B cell (primary cell): ENCODE data around the gene PTGES3. TPM values are rescaled to one million over a fixed set of nuclear protein-coding genes. Genes with fewer than 3 reads are reported as not detected.

Experiments
- ATAC-seq: fragments of 200-7000 bp; cut with Tn5 transposase; one replicate; pipeline ENCODE4 v1.10.0; 2021; ENCODE audit warnings: low read depth, mild to moderate bottlenecking, moderate number of reproducible peaks, moderate library complexity
- CTCF ChIA-PET: fragments of 350-600 bp; sonication (Branson Sonifier 250); formaldehyde crosslinking; loops from one replicate; lab custom pipeline; 2021; ENCODE audit warnings: antibody characterized with exemption, inconsistent platforms; lab: Charles Lee
- POLR2A ChIA-PET: fragments of 350-600 bp; sonication (Branson Sonifier 250); formaldehyde crosslinking; loops from one replicate; lab custom pipeline; 2021; ENCODE audit warnings: antibody characterized with exemption; lab: Charles Lee
- DNase-seq: peaks from one replicate; pipeline ENCODE4 v3.0.0; 2013
- H2AFZ ChIP-seq: 2 replicates; pipeline ENCODE4 v1.6.1; 2012; ENCODE audit warnings: mild to moderate bottlenecking, low read depth, low read length; ENCODE audit not compliant: insufficient read depth, poor library complexity, severe bottlenecking
- H3K27ac ChIP-seq, 2 donors: 1 replicate in 1 of 2; 2 replicates in 1 of 2; pipeline ENCODE4 v1.5.1; 2012 to 2013; ENCODE audit warnings: low read length in 2 of 2, mild to moderate bottlenecking in 2 of 2, moderate library complexity in 1 of 2
- H3K27me3 ChIP-seq, 4 experiments: fragments of 200-600 bp in 1 of 4; sonication (generic) in 1 of 4; replicated peaks in 1 of 4; 1 replicate in 2 of 4; 2 replicates in 2 of 4; pipeline versions ENCODE4 v1.6.1 to v1.7.0; 2013 to 2016; ENCODE audit warnings: low read length in 3 of 4, mild to moderate bottlenecking in 2 of 4, mixed read lengths in 1 of 4, moderate library complexity in 1 of 4; ENCODE audit not compliant: insufficient read depth in 4 of 4, control insufficient read depth in 3 of 4; ENCODE audit errors: control extremely low read depth in 1 of 4
- H3K36me3 ChIP-seq, 2 experiments: replicated peaks in 1 of 2; 1 replicate in 1 of 2; 2 replicates in 1 of 2; pipeline versions ENCODE4 v1.6.1 to v1.7.1; 2013; ENCODE audit warnings: low read length in 1 of 2; ENCODE audit not compliant: insufficient read depth in 2 of 2, control insufficient read depth in 1 of 2; ENCODE audit errors: control extremely low read depth in 1 of 2, extremely low read depth in 1 of 2
- H3K4me1 ChIP-seq, 2 donors: fragments of 200-600 bp in 1 of 2; sonication (generic) in 1 of 2; 1 replicate in 1 of 2; 2 replicates in 1 of 2; pipeline versions ENCODE4 v1.5.1 to v1.6.1; 2013 to 2017; ENCODE audit warnings: low read length in 2 of 2; ENCODE audit not compliant: control insufficient read depth in 2 of 2, insufficient read depth in 2 of 2
- H3K4me2 ChIP-seq: replicated peaks from 2 replicates; pipeline ENCODE3; 2012; ENCODE audit warnings: mild to moderate bottlenecking, low read depth, low read length; ENCODE audit not compliant: poor library complexity, severe bottlenecking
- H3K4me3 ChIP-seq, 5 experiments: fragments of 200-600 bp in 1 of 5; sonication (generic) in 1 of 5; 1 replicate in 3 of 5; 2 replicates in 2 of 5; pipeline versions ENCODE4 v1.5.1 to v1.7.0; 2011 to 2016; ENCODE audit warnings: low read length in 4 of 5, mild to moderate bottlenecking in 4 of 5, low read depth in 2 of 5, control low read depth in 1 of 5, moderate library complexity in 1 of 5; ENCODE audit not compliant: insufficient read depth in 1 of 5; ENCODE audit errors: control extremely low read depth in 1 of 5, extremely low read depth in 1 of 5
- H3K79me2 ChIP-seq: fragments of 200-600 bp; sonication (generic); one replicate; pipeline ENCODE4 v1.6.0; 2016; ENCODE audit warnings: low read length; ENCODE audit not compliant: control insufficient read depth, insufficient read depth
- H3K9ac ChIP-seq: fragments of 200-600 bp; sonication (generic); 2 replicates; pipeline ENCODE4 v1.6.1; 2017; ENCODE audit warnings: mild to moderate bottlenecking, low read length, moderate library complexity
- H3K9me3 ChIP-seq, 3 donors: one replicate each; pipeline versions ENCODE4 v1.6.1 to v1.7.1; 2013; ENCODE audit warnings: low read length in 2 of 3; ENCODE audit not compliant: control insufficient read depth in 2 of 3, insufficient read depth in 1 of 3; ENCODE audit errors: control extremely low read depth in 1 of 3
- H4K20me1 ChIP-seq: 2 replicates; pipeline ENCODE4 v1.6.0; 2012; ENCODE audit warnings: mild to moderate bottlenecking, low read length; ENCODE audit not compliant: insufficient read depth, control insufficient read depth, poor library complexity, severe bottlenecking
- H3K27ac Mint-ChIP-seq: one replicate; pipeline ENCODE4 v1.8.0; 2021; ENCODE audit warnings: mixed read lengths
- H3K27me3 Mint-ChIP-seq: one replicate; pipeline ENCODE4 v1.8.0; 2021; ENCODE audit warnings: mixed read lengths
- H3K4me1 Mint-ChIP-seq: one replicate; pipeline ENCODE4 v1.8.0; 2021; ENCODE audit warnings: mixed read lengths
- H3K4me3 Mint-ChIP-seq: one replicate; pipeline ENCODE4 v1.8.0; 2021; ENCODE audit warnings: mixed read lengths
- H3K9me3 Mint-ChIP-seq: one replicate; pipeline ENCODE4 v1.8.0; 2022; ENCODE audit warnings: mixed read lengths; ENCODE audit not compliant: insufficient read depth
- EZH2 ChIP-seq: IDR thresholded peaks from 2 replicates; pipeline ENCODE4 v1.6.1; 2012; ENCODE audit warnings: borderline replicate concordance, low read depth, mild to moderate bottlenecking, moderate library complexity, low read length; ENCODE audit not compliant: insufficient read depth, poor library complexity, severe bottlenecking
- WGBS: methylation state at CpG from one replicate; pipeline ENCODE4 v1.1.5; 2013; ENCODE audit warnings: missing lambda C conversion rate; ENCODE audit not compliant: insufficient coverage; 5-methylcytosine and 5-hydroxymethylcytosine counted together
- intact Hi-C: fragments of 100-400 bp; cut with micrococcal nuclease; formaldehyde crosslinking; loops from one replicate; pipeline ENCODE4 v1.10.0; 2022
- polyA plus RNA-seq: library from polyadenylated mRNA; depleted of rRNA; stranded (reverse); fragments of >200 nt; gene quantifications from 2 replicates; pipeline ENCODE4 v1.2.3, GENCODE V29; 2012
- small RNA-seq: library from RNA; depleted of rRNA; stranded (forward); fragments of <200 nt; gene quantifications from one replicate; pipeline ENCODE3, GENCODE V24; 2012; ENCODE audit warnings: low replicate concordance, low read depth; ENCODE audit not compliant: insufficient read length
- total RNA-seq, 2 donors: library from RNA; stranded (reverse); fragments of 120-200 nt in 1 of 2; gene quantifications; 1 replicate in 1 of 2; 2 replicates in 1 of 2; pipeline versions ENCODE4 v1.2.3 to v1.2.4, GENCODE V29; 2013 to 2022
- TF ChIP-seq, protein P1 (sequence below): fragments of 200-600 bp; IDR thresholded peaks from one replicate; pipeline ENCODE4 v1.8.0; 2022; ENCODE audit warnings: antibody characterized with exemption, mild to moderate bottlenecking

PTGES3 gene
- total and polyA plus RNA-seq, 2 donors (not counting 1 experiment from before 2014, with no cell fraction given), result 35.3 to 121 TPM

DNA sequence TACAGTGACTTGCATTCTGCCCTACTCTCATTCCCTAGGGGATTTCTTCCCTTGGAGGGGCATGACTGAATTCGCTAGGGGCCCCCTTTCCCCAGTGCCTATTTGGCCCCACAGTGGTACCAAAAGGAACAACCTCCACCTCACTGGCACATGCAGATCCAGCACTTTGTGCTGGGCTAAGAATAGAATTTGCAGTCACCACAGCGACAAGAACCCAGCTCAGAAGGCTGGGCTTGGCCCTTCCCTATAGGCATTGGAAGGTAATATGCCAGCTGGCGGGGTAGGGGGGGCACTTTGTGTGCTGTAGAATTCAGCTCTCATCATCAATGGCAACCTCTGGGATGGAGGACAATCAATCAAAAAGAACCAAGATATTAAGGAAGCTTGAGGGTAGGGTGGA is 71.8 kb downstream of the PTGES3 start:
- H3K9me3 Mint-ChIP-seq, result no peaks in the 10 kb centered on the region
- Histone ChIP-seq H3K79me2 (peaks cover 67% of the 10 kb centered on the region), H3K27me3 (no peaks in the 10 kb centered on the region), H2AFZ (no peak overlapping the region), H3K36me3 (peaks cover 15 to 88% of the 10 kb centered on the region in 2 experiments), H3K4me3 (no peak overlapping the region), H3K4me2 (no peak overlapping the region), H3K9ac (no peak overlapping the region), H3K4me1 (no peaks in the 10 kb centered on the region), H3K9me3 (no peaks in the 10 kb centered on the region), H4K20me1 (peaks cover 82% of the 10 kb centered on the region), H3K27ac (no peak overlapping the region)
- intact Hi-C loops, result no loop called here
- no peak for TF ChIP-seq EZH2
- H3K27ac Mint-ChIP-seq, result no peak overlapping the region
- no peak overlapping the region for H3K4me3 Mint-ChIP-seq
- peaks cover 25% of the 10 kb centered on the region for H3K4me1 Mint-ChIP-seq
- DNase-seq (no peak), ATAC-seq (no peak)
- 90% methylated on average over 2 of the region's 3 CpGs for WGBS
- no peaks in the 10 kb centered on the region for H3K27me3 Mint-ChIP-seq
- CTCF ChIA-PET, result interaction anchor here (0.6 to 1.1 kb wide), 3 partner anchors 21 to 74 kb away, joined by 4 to 5 read pairs (median 4); no protein-coding TSS in a partner anchor
- POLR2A ChIA-PET, result interaction anchor here (0.6 to 1.4 kb wide), 2 partner anchors 13 to 43 kb away, joined by 4 read pairs; no protein-coding TSS in a partner anchor

DNA sequence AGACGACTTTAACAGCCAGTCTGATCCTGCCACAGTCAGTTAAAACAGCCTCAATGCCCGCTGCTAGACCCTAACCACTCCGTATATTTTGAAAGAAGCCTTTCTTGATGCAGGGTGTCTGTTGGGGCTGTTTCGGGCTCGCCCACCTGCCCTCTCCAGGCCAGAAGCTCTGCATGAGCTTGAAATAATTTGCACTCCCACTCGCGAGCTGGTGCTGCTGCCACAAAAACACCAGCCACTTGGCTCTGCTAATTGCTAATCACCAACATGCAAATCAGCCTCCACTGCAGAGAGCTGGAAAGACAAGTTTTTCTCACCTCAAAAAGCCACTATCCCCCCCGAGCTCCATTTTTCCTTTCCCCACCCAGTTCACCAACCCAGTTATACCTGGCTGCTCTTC is 73.5 kb downstream of the PTGES3 start:
- no peak overlapping the region for H3K27ac ChIP-seq
- H3K4me1 Mint-ChIP-seq, result peaks cover 13% of the 10 kb centered on the region
- no peak overlapping the region for H3K27ac Mint-ChIP-seq
- peaks cover 77% of the 10 kb centered on the region for H4K20me1 ChIP-seq
- no peaks in the 10 kb centered on the region for H3K9me3 ChIP-seq
- intact Hi-C loops, result no loop called here
- no peaks in the 10 kb centered on the region for H3K27me3 Mint-ChIP-seq
- H3K4me1 ChIP-seq, result no peaks in the 10 kb centered on the region
- peaks cover 55% of the 10 kb centered on the region for H3K79me2 ChIP-seq
- no peak overlapping the region for H3K4me3 Mint-ChIP-seq
- 88% methylated on average over 5 of the region's 8 CpGs for WGBS
- no peaks in the 10 kb centered on the region for H3K27me3 ChIP-seq
- H2AFZ ChIP-seq, result no peak overlapping the region
- no peak overlapping the region for H3K4me3 ChIP-seq
- no peak for TF ChIP-seq EZH2
- TF ChIP-seq, protein P1, sequence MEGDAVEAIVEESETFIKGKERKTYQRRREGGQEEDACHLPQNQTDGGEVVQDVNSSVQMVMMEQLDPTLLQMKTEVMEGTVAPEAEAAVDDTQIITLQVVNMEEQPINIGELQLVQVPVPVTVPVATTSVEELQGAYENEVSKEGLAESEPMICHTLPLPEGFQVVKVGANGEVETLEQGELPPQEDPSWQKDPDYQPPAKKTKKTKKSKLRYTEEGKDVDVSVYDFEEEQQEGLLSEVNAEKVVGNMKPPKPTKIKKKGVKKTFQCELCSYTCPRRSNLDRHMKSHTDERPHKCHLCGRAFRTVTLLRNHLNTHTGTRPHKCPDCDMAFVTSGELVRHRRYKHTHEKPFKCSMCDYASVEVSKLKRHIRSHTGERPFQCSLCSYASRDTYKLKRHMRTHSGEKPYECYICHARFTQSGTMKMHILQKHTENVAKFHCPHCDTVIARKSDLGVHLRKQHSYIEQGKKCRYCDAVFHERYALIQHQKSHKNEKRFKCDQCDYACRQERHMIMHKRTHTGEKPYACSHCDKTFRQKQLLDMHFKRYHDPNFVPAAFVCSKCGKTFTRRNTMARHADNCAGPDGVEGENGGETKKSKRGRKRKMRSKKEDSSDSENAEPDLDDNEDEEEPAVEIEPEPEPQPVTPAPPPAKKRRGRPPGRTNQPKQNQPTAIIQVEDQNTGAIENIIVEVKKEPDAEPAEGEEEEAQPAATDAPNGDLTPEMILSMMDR, result no peak
- ATAC-seq (no peak), DNase-seq (no peak)
- ChIA-PET CTCF (interaction anchor here (0.9 to 1.2 kb wide), 2 partner anchors 13 to 41 kb away, joined by 3 read pairs; no protein-coding TSS in a partner anchor), POLR2A (no interaction called here)
- H3K9ac ChIP-seq, result no peak overlapping the region
- H3K4me2 ChIP-seq, result no peak overlapping the region
- no peaks in the 10 kb centered on the region for H3K9me3 Mint-ChIP-seq
- H3K36me3 ChIP-seq, result peaks cover 18 to 93% of the 10 kb centered on the region in 2 experiments

Small RNA genes lying within 50 kb of the gene (small RNA-seq; reads per million reads assigned to genes)
- gene RN7SL809P, result not detected
- 33,858 reads per million, percentile 100 among the genes with 10 or more reads in this experiment for gene SNORD59A

Other genes starting within 250 kb of the PTGES3 start
- gene TIMELESS, start 238.9 kb downstream of the PTGES3 start, total RNA-seq, result 44.4 and 46.6 TPM in 2 replicates
- gene TIMELESS, start 238.9 kb downstream of the PTGES3 start, polyA plus RNA-seq, result 17.2 and 24.3 TPM in 2 replicates
- gene MIP, start 233.6 kb downstream of the PTGES3 start, total RNA-seq, result not detected in 2 replicates
- gene MIP, start 233.6 kb downstream of the PTGES3 start, polyA plus RNA-seq, result not detected in 2 replicates
- gene SPRYD4, start 219.7 kb downstream of the PTGES3 start, total RNA-seq, result 7.4 and 8.0 TPM in 2 replicates
- 3.7 and 4.2 TPM in 2 replicates for gene SPRYD4, start 219.7 kb downstream of the PTGES3 start, polyA plus RNA-seq
- 5.3 and 7.2 TPM in 2 replicates for gene GLS2, start 200.1 kb downstream of the PTGES3 start, total RNA-seq
- 3.6 and 5.3 TPM in 2 replicates for gene GLS2, start 200.1 kb downstream of the PTGES3 start, polyA plus RNA-seq
- 5.0 and 7.6 TPM in 2 replicates for gene RBMS2, start 166.5 kb downstream of the PTGES3 start, total RNA-seq
- 0.81 and 1.2 TPM in 2 replicates for gene RBMS2, start 166.5 kb downstream of the PTGES3 start, polyA plus RNA-seq
- gene BAZ2A, start 58.0 kb downstream of the PTGES3 start, total RNA-seq, result 280 and 284 TPM in 2 replicates
- gene BAZ2A, start 58.0 kb downstream of the PTGES3 start, polyA plus RNA-seq, result 95.7 and 138 TPM in 2 replicates
- gene ATP5F1B, start 42.3 kb downstream of the PTGES3 start, total RNA-seq, result 217 and 230 TPM in 2 replicates
- 378 and 465 TPM in 2 replicates for gene ATP5F1B, start 42.3 kb downstream of the PTGES3 start, polyA plus RNA-seq
- 993 and 1,076 TPM in 2 replicates for gene NACA, start 37.0 kb upstream of the PTGES3 start, total RNA-seq
- 351 and 1,127 TPM in 2 replicates for gene NACA, start 37.0 kb upstream of the PTGES3 start, polyA plus RNA-seq
- 25.2 and 25.4 TPM in 2 replicates for gene PRIM1, start 64.0 kb upstream of the PTGES3 start, total RNA-seq
- gene PRIM1, start 64.0 kb upstream of the PTGES3 start, polyA plus RNA-seq, result 14.3 and 16.9 TPM in 2 replicates
- 0.89 and 3.5 TPM in 2 replicates for gene HSD17B6, start 75.0 kb upstream of the PTGES3 start, total RNA-seq
- gene HSD17B6, start 75.0 kb upstream of the PTGES3 start, polyA plus RNA-seq, result 0.63 and 0.78 TPM in 2 replicates
- gene SDR9C7, start 246.1 kb upstream of the PTGES3 start, total RNA-seq, result 0.22 TPM in 1 of 2 replicates, not detected in the other
- gene SDR9C7, start 246.1 kb upstream of the PTGES3 start, polyA plus RNA-seq, result not detected in 2 replicates